ENCODE measurements around the gene BEST4. TPM values are rescaled to one million over a fixed set of nuclear protein-coding genes. Genes with fewer than 3 reads are reported as not detected.

BEST4 gene
- total and polyA plus RNA-seq, 8 donors, result 0.35 to 60.0 (median 0.87) TPM; not detected in 5

DNA sequence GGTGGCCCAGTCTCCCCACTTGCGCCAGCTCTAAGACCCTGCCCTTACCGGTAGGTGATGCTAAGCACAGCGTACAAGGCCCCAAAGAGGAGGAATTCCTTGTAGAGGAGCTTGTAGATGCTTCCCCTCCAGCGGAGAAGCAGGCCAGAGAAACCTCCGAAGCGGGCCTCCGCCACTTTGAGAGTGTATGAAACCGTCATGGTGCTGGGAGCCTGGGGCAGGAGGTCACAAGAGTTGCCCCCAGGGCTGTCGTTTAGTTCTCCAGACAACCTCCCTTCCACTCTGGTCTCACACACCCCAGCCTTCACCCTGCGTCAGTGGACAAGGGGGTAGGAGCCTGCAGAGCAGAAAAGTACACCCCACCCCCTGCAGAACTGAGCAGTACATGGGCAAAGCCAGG is 464 bp downstream of the BEST4 start:
- no peak overlapping the region for H3K27ac ChIP-seq
- intact Hi-C loops (cut with DNase I; ENCODE audit: low total_unique reads), result no loop called here
- no peak overlapping the region for H3K4me3 ChIP-seq
- TF ChIP-seq POLR2AphosphoS5 (IDR thresholded peaks at IDR 0.05) (no peak), EP300 (IDR thresholded peaks at IDR 0.05) (no peak), POLR2A (IDR thresholded peaks at IDR 0.05) (no peak)
- TF ChIP-seq, protein P1, sequence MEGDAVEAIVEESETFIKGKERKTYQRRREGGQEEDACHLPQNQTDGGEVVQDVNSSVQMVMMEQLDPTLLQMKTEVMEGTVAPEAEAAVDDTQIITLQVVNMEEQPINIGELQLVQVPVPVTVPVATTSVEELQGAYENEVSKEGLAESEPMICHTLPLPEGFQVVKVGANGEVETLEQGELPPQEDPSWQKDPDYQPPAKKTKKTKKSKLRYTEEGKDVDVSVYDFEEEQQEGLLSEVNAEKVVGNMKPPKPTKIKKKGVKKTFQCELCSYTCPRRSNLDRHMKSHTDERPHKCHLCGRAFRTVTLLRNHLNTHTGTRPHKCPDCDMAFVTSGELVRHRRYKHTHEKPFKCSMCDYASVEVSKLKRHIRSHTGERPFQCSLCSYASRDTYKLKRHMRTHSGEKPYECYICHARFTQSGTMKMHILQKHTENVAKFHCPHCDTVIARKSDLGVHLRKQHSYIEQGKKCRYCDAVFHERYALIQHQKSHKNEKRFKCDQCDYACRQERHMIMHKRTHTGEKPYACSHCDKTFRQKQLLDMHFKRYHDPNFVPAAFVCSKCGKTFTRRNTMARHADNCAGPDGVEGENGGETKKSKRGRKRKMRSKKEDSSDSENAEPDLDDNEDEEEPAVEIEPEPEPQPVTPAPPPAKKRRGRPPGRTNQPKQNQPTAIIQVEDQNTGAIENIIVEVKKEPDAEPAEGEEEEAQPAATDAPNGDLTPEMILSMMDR (IDR thresholded peaks at IDR 0.05), result no peak
- no peaks in the 10 kb centered on the region for H3K9me3 ChIP-seq
- no peaks in the 10 kb centered on the region for H3K36me3 ChIP-seq
- no peak for DNase-seq
- H3K4me1 ChIP-seq, result peaks cover 32 to 36% (median 34%) of the 10 kb centered on the region in 4 donors
- 93 to 96% (median 94%) methylated on average over 9 to 10 of the region's 10 CpGs for WGBS, 5 donors
- no peaks in the 10 kb centered on the region for H3K27me3 ChIP-seq

DNA sequence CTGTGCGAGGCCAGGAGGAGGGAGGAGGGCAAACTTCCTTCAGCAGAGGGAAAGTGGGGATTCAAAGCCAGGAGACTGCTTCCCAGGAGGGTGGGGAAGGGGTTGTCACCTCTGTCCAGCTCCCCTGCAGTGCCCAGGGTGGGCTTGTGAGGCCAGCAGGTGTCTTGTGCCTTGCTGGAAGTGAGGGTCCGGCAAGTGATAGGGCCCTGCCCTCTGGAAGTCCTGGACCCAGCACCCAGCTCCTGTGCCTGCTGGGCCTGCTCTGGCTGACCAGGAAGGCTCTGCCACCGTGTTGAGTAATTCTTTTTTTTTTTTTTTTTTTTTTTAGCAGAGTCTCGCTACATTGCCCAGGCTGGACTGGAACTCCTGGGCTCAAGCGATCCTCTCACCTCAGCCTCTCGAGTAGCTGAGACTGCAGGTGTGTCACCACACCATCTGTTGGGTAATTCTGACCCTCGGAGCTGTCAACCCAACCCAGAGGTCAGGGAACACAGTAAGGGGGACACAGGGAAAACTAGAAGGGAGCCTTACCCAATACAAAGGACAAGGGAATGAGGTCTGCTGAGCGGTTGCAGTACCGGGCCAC is 1.0 kb downstream of the BEST4 start:
- H3K27me3 ChIP-seq, result no peaks in the 10 kb centered on the region
- WGBS, 5 donors, result 79 to 85% (median 83%) methylated on average over 8 to 9 of the region's 9 CpGs
- intact Hi-C loops (cut with DNase I; ENCODE audit: low total_unique reads), result no loop called here
- H3K4me1 ChIP-seq, result peaks cover 32 to 36% (median 34%) of the 10 kb centered on the region in 4 donors
- no peak for TF ChIP-seq POLR2A (IDR thresholded peaks at IDR 0.05)
- no peak for TF ChIP-seq EP300 (IDR thresholded peaks at IDR 0.05)
- no peak for TF ChIP-seq POLR2AphosphoS5 (IDR thresholded peaks at IDR 0.05)
- TF ChIP-seq, protein P1 (IDR thresholded peaks at IDR 0.05), result no peak
- peak overlapping the region in 2 of 4 donors; percentile 47 to 51 for H3K4me3 ChIP-seq
- no peaks in the 10 kb centered on the region for H3K9me3 ChIP-seq
- DNase-seq, result no peak
- H3K36me3 ChIP-seq, result peaks cover 0 to 5% (median 3%) of the 10 kb centered on the region in 4 donors
- H3K27ac ChIP-seq, result peak overlapping the region; percentile 27 to 78 (median 52)

DNA sequence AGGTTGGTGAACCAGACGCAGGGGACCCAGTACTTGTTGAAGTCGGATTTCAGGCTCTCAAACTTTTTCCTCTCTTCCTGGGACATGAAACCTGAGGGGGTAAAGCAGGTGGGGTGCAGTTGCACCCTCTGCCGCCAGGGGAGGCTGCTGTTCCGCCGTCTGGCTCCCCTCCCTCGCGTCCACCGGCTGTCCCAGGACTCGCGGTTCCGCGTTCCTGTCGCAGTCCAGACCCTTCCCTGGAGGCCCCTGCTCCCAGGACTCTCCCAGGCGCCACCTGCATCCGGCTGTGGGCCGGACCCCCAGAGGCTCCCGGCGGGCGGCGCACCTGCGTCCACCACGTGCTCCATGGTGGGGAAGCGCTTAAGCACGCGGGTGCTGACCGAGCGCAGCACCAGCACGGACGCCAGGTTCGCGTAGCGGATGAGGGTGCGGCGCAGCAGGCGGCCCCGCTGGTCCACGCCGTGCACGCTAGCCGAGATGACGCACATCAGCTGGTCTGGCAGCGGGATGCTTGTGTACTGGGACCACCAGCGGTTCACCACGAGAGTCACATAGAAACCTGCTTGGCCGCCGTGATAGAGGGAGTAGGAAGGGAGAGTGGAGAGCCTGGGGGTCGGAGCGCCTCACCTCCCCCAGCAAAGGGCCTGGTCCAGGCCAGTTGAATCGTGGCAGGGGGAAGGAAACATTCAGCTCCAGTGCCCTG is 1.7 kb downstream of the BEST4 start:
- TF ChIP-seq, protein P1 (IDR thresholded peaks at IDR 0.05), result peak in 6 of 7 experiments; percentile 72 to 100 (median 99)
- peak in 1 of 3 donors; percentile 62 for TF ChIP-seq POLR2AphosphoS5 (IDR thresholded peaks at IDR 0.05)
- TF ChIP-seq EP300 (IDR thresholded peaks at IDR 0.05), result no peak
- no peak for TF ChIP-seq POLR2A (IDR thresholded peaks at IDR 0.05)
- DNase-seq, result peak; percentile 77 to 93
- Histone ChIP-seq H3K36me3 (peaks cover 0 to 11% (median 9%) of the 10 kb centered on the region in 4 donors), H3K27me3 (no peaks in the 10 kb centered on the region), H3K27ac (peak overlapping the region; percentile 27 to 78 (median 52)), H3K4me3 (peak overlapping the region; percentile 47 to 51 (median 50)), H3K9me3 (no peaks in the 10 kb centered on the region), H3K4me1 (peaks cover 32 to 36% (median 34%) of the 10 kb centered on the region in 4 donors)
- intact Hi-C loops (cut with DNase I; ENCODE audit: low total_unique reads), result no loop called here
- WGBS, 5 donors, result 4 to 8% (median 6%) methylated on average over 6 to 49 of the region's 49 CpGs

DNA sequence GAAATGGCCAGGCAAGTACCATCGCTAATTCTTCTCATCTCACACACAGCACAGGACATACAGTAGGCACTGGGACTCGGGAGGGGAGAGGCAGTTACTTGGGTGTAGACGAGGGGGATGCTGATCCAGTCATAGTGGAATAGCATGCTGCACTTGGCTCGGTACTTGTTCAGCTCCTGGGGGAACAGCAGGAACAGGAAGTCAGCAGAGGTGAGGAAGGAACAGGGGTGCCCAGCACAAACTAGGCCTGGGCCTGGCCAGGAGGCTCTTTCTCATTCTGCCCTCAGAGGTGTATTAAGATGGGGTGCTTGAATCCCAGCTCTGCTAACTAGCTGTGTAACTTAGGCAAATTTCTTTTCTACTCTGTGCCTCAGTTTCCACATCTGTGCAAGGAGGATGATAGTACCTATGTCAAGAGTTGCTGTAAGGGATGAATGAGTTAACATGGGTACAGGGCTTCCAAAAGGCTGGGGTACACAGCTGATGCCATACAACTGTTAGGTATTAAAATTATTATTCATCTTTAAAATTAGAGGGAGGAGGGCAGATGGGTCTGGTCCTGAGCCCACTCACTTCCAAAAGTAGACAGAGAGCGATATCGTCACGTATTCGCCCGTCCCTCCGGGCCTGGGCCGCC is 2.4 kb downstream of the BEST4 start:
- TF ChIP-seq POLR2A (IDR thresholded peaks at IDR 0.05) (no peak), POLR2AphosphoS5 (IDR thresholded peaks at IDR 0.05) (no peak), EP300 (IDR thresholded peaks at IDR 0.05) (no peak)
- TF ChIP-seq, protein P1 (IDR thresholded peaks at IDR 0.05), result no peak
- H3K9me3 ChIP-seq, result no peaks in the 10 kb centered on the region
- intact Hi-C loops (cut with DNase I; ENCODE audit: low total_unique reads), result no loop called here
- WGBS, 5 donors, result 35 to 78% (median 37%) methylated on average over 4 to 11 of the region's 11 CpGs
- no peaks in the 10 kb centered on the region for H3K27me3 ChIP-seq
- DNase-seq, result peak in 1 of 2 donors; percentile 6
- peak overlapping the region in 3 of 5 donors; percentile 27 to 78 (median 72) for H3K27ac ChIP-seq
- H3K4me3 ChIP-seq, result peak overlapping the region; percentile 47 to 51 (median 50)
- H3K36me3 ChIP-seq, result peaks cover under 1 to 18% (median 16%) of the 10 kb centered on the region in 4 donors
- peaks cover 32 to 36% (median 34%) of the 10 kb centered on the region in 4 donors for H3K4me1 ChIP-seq

Data from stomach (tissue), 9 donors.